CD4-positive, alpha-beta T cell treated with Interferon alpha-2 for 1 hour (primary cell): ENCODE results near the gene PROCA1.
"Not testable (repeated sequence)": the region's sequence is repeated elsewhere in the genome, so short reads cannot be mapped to it uniquely, and the experiment has no call there.

Source experiments
- DNase-seq, 2 donors: peaks; one replicate each; pipeline ENCODE4 v3.0.0-alpha.2; 2020 to 2022

Gene PROCA1

GRCh38 chr17:28744104-28744971 lies 32.6 kb upstream of the PROCA1 start:
- DNase-seq, result peak; percentile 66 to 81

DNA sequence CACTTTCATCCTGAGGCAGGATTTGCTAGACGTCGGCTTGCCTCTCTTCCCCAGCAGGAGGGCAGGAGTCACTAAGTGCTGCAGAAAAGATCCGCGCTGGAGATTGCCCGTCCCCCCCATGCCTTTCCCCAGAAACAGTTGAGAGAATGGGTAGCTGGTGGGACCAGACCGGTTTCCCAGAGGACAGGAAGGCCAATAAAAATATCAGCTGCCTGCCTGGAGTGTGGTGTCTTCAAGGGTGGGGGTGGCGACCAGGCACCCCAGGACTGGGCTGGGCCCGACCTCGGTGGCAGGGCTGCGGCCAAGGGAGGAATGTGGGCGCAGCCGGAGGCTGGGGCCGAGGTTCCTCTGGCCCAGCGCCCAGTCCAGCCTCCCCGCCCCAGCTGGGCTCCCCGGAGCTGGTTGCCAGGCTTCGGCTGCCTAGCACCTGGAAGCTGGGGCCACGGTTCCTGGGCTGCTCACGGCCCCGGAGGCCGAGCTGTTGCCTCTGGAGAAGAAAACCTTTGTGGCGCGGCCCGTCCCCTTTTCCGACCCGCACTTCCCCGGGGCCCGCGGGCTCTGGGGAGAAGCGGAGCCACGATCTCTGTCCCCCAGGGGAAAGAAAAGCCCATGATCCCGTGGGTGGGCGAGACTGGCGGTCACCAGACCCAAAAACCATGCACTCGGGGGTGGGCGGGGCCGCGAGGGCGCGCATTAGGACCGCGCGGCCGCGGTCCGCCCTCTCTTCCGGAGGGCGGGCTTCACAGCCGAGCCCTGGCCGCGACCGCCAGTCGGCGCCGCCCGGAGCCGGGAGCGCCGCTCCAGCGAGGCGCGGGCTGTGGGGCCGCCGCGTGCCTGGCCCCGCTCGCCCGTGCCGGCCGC lies 31.8 kb upstream of the PROCA1 start, which contains the start of gene TRAF4:
Gene TRAF4, plus strand, starts transcription at position 769 of the 861 bp plus-strand sequence. CDS start 102 bp downstream, outside the sequence.
- DNase-seq, result peak; percentile 77 to 82

DNA sequence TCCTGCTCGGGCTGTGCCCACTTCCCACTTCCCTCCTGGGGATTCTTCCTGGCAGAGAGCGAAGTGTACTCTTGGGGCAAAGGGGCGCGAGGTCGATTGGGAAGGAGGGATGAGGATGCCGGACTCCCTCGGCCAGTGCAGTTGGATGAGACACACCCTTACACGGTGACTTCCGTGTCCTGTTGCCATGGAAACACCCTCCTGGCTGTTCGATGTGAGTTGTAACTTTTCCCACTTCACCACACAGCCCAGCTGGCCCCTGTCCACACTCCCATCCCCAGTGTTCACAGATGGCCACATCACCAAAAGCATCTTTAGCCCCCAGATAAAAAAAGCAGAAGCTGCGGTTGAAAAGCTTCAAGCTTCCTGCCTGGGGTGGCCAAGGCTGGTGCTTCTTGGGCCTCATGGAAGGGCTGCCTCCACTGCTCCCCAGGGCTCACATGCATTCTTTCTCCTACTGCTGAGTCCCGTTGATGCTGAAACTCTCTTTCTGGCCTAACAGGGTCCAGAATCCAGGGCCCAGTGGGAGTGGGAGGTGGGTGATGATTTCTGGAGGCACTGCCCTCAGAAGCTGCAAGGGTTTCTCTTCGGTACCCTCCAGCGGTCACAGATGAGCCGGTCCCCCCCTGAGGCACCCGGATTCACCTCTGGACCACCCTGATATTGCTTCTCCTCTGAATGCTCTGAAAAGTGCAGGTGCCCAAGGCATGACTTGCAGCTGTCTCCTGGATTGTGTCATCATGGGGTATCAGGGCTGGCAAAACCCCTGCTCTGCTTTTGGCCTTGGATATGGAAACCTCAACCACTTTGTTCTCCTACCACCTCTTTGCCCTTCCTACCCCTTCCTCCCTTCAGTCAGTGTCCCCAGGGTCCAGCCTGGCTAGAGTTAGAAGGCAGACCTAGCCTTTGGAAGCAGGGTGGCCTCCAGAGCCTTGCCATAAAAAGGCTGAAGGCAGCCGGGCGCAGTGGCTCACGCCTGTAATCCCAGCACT lies 30.0 kb upstream of the PROCA1 start:
- peak in 1 of 2 donors; percentile 46 for DNase-seq

DNA sequence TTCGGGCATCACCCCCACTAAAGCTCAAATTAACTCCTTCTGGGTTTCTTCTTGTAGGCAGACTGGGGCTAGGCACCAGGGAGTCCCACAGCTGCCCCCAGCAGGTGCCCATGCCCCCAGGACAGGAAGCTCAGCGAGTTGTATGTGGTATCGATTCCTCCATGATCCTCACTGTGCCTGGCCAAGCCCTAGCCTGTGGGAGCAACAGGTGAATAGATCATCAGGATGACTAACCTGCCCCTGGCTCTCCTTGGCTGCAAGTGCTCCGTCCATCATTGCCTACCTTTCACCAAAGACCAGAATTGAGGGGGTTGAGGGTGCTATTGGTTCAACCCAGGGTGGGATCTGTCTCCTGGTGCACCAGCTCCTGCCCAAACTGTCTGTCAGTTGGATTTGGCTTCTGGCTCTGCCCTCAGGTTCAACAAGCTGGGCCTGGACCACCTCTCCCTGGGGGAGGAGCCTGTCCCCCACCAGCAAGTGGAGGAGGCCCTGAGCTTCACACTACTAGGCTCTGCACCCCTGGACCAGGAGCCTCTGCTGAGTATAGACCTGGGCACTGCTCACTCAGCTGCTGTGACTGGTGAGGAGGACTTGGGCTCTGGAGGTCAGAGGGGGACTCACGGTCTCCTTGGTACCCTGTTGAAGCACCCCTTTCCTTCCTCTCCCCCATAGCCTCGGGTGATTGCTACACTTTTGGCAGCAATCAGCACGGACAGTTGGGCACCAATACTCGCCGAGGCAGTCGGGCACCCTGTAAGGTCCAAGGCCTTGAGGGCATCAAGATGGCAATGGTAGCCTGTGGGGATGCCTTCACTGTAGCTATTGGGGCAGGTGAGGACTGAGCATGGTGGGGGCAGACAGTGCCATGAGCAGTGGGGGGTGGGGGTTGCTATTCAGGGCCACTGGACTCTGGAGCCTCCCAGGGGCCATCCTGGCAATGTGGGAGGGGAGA lies 29.0 kb upstream of the PROCA1 start:
- DNase-seq, result no peak

DNA sequence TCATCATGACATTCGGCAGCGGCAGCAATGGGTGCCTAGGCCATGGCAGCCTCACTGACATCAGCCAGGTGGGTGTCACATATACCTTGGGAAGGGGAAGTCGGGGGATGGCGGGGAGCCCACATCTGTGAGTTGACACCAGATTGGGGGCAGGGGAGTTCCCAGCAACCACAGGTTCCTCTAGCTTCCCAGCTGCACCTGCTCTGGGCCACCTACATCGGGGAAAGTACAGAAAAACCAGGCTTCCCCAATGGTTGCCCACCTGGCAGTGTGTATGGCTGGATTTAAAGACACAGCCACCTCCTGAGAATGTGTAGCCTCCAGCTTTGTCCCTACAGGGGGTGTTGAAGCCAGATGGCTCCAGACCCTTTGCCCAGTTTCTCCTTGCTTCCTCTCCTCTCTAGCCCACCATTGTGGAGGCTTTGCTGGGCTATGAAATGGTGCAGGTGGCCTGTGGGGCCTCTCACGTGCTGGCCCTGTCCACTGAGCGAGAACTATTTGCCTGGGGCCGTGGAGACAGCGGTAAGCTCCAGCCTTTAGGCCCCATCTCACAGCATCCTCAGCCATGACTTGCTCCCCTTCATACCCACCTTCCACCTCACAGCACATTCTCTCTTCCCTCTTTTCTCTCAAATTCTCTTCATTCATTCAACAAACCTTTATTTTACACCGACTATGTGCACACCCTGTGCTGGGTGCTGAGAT lies 27.1 kb upstream of the PROCA1 start:
- DNase-seq, result peak; percentile 65 to 82

DNA sequence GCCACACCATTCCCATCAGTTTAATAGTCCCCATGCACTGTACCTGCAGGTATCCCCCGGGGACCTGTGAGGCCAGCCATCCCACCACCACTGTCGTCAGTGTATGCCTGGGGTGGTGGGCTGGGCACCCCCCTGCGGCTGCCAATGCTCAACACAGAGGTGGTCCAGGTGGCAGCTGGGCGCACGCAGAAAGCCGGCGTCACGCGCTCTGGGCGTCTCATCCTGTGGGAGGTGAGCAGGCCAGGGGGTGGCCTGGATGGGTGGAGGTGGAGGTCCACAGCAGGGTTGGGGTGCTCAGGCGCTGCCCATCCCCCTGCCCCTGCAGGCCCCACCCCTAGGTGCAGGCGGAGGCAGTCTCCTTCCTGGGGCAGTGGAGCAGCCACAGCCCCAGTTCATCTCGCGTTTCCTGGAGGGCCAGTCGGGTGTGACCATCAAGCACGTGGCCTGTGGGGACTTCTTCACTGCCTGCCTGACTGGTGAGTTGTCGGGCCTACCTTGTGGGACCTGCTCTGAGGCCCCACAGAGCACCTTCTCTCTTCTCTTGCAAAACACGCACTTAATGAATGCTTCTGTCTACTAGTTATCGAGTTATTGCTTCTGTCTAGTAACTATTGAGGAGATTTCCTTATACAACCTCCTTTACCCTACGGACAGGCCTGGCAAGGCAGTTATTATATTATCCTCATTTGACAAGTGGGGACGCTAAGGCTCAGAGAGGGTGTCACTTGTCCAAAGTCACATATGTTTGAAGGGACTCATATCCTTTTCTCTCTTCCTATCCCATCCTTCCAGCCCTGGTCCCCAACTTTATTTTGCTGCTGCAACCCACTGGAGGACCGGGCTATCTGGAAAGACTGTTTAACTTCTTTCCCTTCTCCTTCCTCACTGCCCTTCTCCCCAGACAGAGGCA lies 26.3 kb upstream of the PROCA1 start:
- DNase-seq, result peak in 1 of 2 donors; percentile 77

GRCh38 chr17:28737316-28737715 lies 25.6 kb upstream of the PROCA1 start:
- no peak for DNase-seq

DNA sequence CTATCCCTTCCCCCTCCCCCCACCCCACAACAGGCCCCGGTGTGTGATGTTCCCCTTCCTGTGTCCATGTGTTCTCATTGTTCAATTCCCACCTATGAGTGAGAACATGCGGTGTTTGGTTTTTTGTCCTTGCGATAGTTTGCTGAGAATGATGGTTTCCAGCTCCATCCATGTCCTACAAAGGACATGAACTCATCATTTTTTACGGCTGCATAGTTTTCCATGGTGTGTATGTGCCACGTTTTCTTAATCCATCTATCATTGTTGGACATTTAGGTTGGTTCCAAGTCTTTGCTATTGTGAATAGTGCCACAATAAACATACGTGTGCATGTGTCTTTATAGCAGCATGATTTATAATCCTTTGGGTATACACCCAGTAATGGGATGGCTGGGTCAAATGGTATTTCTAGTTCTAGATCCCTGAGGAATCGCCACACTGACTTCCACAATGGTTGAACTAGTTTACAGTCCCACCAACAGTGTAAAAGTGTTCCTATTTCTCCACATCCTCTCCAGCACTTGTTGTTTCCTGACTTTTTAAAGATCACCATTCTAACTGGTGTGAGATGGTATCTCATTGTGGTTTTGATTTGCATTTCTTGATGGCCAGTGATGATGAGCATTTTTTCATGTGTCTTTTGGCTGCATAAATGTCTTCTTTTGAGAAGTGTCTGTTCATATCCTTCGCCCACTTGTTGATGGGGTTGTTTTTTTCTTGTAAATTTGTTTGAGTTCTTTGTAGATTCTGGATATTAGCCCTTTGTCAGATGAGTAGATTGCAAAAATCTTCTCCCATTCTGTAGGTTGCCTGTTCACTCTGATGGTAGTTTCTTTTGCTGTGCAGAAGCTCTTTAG lies 24.5 kb upstream of the PROCA1 start:
- not testable (repeated sequence) for DNase-seq

GRCh38 chr17:28735242-28735722 lies 23.6 kb upstream of the PROCA1 start:
- no peak for DNase-seq

DNA sequence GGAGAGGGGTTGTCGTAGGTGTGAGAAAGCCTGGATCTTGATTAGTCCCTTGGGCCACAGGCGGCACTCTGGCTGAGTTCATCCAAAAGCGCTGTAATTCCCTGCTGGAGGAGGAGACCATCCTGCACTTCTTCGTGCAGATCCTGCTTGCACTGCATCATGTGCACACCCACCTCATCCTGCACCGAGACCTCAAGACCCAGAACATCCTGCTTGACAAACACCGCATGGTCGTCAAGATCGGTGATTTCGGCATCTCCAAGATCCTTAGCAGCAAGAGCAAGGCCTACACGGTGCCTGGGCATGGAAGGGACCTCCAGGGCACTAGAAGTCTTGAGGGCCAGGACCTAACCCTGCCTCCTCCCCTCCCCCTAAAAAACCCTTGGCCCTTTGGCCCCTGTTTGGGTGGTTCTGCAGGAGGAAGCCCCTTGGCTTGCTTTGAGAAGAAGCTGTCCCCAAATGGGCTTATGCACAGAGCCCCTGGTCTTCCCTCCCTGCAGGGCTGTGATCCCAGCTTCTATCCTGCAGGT lies 23.1 kb upstream of the PROCA1 start:
- no peak for DNase-seq

DNA sequence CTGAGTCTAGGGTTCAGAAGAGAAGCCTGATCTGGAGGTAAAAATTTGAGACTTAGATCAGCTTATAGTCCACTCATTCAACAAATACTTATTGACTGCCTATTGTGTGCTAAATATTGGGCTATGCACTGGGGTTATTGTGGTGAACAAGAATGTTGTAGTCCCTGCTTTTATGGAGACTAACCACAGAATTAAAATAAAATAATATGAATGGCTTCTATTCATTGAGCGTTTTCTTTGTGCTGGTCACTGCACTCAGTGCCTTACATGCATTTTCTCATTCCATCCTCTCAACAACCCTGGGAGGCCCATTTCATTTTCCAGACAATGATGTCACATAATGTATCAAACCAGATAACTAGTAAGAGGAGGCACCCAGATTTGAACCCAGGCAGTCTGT lies 21.7 kb upstream of the PROCA1 start:
- DNase-seq, result no peak

DNA sequence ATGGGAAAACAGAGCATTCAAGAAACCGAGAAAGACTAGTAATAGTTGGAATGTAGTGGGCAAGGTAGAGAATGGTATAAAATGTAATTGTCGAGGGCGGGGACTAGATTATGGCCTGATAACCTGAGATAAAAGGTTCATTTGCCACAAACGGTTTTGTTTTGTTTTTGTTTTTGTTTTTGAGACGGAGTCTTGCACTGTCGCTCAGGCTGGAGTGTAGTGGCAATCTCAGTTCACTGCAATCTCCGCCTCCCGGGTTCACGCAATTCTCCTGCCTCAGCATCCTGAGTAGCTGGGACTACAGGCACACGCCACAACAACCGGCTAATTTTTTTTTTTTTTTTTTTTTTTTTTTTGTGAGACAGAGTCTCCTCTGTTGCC lies 18.3 kb upstream of the PROCA1 start:
- DNase-seq, result no peak

DNA sequence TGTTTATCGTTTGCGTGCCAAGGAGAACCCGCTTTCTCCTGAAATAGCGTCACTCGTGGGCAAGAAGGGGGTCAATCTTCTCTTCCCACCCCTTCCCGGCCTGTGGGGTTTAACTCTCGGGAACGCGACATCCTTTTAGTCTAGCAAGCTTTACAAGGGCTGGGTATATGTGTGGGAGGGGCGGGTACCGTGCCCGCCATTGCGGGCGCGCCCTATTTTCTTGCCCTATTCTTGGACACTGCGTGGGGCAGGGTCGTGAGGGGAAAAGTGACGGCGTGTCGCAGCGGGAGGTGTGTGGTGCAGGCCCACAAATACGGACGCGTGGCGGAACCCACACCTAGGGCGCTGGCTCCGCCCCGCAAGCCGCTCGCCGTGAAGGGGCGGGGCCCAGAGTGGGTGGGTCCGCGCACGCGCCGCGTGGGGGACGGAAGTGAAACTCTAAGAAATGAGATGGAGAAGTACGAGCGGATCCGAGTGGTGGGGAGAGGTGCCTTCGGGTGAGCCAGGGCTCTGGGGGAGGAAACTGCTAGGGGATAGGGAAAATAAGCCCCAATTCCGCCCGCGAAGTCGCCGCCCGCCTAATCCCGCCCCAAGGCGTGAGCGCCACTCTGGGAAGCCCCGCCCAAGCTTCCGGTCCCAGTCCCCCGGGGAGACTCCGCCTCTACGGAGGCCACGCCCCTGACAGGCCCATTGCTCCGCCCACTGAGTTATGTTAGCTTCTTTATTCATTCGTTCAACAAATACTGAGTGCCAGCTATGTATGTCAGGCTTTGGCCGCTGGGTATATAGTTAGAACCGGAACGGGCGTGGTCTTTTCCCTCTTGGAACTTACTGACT lies 16.9 kb upstream of the PROCA1 start, which contains the start of gene NEK8:
Gene NEK8, plus strand, starts transcription at position 425 of the 837 bp plus-strand sequence. Its CDS starts 26 bp downstream, at position 451.
- peak; percentile 95 to 97 for DNase-seq

GRCh38 chr17:28726627-28727491 lies 15.2 kb upstream of the PROCA1 start:
- peak; percentile 88 to 93 for DNase-seq

DNA sequence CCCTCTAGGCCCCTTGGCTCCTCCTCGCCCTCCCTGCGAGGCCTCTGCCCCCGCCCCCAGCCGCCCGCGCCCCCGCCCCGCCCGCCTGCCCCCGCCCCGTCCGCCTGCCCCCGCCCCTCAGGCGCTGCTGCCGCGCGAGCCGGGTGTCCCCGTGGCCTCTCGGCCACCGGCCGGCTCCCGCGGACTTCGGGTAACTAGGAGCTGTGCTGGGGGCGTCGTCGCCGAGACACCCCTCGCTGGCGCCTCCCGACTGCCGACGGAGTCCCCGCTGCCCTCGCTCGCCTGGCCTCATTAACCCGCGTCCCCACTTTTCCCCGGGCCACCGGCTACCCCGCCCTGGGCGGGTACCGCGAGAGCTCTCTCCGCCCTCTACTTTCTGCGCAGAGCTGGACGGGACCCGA lies 14.5 kb upstream of the PROCA1 start, which contains the start of gene TLCD1:
Gene TLCD1, minus strand, starts transcription at position 8 of the 401 bp plus-strand sequence. CDS start 136 bp downstream, outside the sequence.
- DNase-seq, result peak; percentile 56 to 75
